ENCODE data around the gene CYTH1.
A peak's percentile ranks its signal among the peaks of the same experiment; 100 is the strongest.

CYTH1 gene

DNA sequence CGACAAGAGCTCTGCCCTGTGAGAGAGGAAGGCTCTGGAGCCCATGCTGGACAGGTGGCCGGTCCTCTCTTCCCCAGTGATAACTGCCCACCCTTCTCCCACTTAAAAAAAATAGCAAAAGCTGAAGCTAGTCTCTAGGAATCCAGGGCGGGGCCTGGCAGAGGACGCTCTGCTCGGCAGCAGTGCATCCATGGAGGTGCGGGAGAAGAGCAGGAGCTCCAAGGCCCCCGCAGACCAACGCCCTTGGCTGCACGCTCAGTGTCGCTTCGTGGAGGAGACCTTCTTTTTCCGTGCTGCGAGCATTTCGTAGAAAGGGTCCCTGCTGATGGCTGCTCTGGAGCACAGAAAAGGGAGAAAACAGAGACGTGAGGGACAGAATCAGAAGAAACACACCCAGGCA is 106.2 kb downstream of the CYTH1 start:
- TF ChIP-seq CTCF (IDR thresholded peaks at IDR 0.05; ENCODE audit: low read depth, low read length): no peak
- no peak overlapping the region for H3K27ac ChIP-seq
- no peak for DNase-seq
- peaks cover 90% of the 10 kb centered on the region for H3K36me3 ChIP-seq
- H3K9me3 ChIP-seq (ENCODE audit: severe bottlenecking): no peaks in the 10 kb centered on the region
- no peaks in the 10 kb centered on the region for H3K27me3 ChIP-seq (ENCODE audit: insufficient read depth, low read depth, severe bottlenecking)
- H3K4me3 ChIP-seq (ENCODE audit: low read depth, low read length): no peak overlapping the region

DNA sequence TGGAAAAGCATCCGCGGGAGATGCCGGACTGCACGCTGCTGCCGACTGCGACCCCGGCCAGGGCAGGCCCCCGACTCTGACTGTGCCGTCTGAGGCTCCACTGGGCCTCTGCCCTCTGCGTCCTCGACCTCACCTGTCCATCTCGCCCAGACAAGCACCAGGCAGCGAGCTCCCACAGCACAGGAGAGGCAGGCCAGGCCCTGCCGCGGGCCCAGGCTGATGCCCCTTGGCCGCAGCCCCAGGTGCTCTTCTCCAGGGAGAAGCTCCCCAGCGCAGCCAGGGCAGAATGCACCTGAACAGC is 106.8 kb downstream of the CYTH1 start:
- Histone ChIP-seq H3K36me3 (peaks cover 85% of the 10 kb centered on the region), H3K4me3 (ENCODE audit: low read depth, low read length) (no peak overlapping the region), H3K9me3 (ENCODE audit: severe bottlenecking) (no peaks in the 10 kb centered on the region), H3K27ac (no peak overlapping the region), H3K27me3 (ENCODE audit: insufficient read depth, low read depth, severe bottlenecking) (no peaks in the 10 kb centered on the region)
- TF ChIP-seq CTCF (IDR thresholded peaks at IDR 0.05; ENCODE audit: low read depth, low read length): no peak
- DNase-seq: peak; percentile 8

DNA sequence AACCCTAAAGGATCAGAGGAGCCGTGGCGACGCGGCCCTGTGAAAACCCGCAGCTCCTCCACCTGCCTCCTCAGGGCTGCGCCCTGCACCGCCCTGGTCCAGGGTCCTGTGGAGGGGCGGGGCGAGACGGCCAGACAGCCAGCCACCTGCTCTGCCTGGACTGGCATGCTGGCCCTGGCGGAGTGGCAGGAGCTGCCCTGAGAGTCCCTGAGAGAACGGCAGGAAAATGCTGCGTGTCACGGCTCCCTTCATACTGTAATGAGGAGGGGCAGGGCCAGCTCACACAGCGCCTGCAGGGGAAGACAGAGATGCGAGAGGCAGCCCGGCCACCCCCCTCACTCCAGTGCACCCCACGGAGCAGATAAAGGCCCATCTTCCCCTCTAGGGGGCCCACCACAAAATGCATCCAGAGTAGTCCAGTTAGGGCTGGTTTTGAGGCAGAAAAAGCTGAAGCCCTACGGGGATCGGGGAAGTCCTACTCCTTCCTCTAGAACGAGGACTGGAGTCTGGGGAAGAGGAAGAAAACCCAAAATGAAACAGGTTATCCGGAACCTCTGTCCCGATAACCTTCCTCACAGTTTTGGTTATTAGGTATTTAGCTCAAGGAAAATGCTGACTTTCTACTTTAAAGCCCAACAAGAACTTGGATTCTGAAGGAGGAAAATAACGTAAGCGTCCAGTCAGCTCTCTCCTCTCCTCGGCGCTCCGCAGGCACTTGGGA is 107.3 kb downstream of the CYTH1 start:
- H3K9me3 ChIP-seq (ENCODE audit: severe bottlenecking): no peaks in the 10 kb centered on the region
- DNase-seq: no peak
- no peak overlapping the region for H3K4me3 ChIP-seq (ENCODE audit: low read depth, low read length)
- H3K27ac ChIP-seq: no peak overlapping the region
- no peaks in the 10 kb centered on the region for H3K27me3 ChIP-seq (ENCODE audit: insufficient read depth, low read depth, severe bottlenecking)
- TF ChIP-seq CTCF (IDR thresholded peaks at IDR 0.05; ENCODE audit: low read depth, low read length): peak; percentile 32; the same call in 1 of the 2 replicates
- peaks cover 81% of the 10 kb centered on the region for H3K36me3 ChIP-seq

GRCh38 chr17:78674156-78674555 is 107.9 kb downstream of the CYTH1 start:
- no peaks in the 10 kb centered on the region for H3K27me3 ChIP-seq (ENCODE audit: insufficient read depth, low read depth, severe bottlenecking)
- peaks cover 75% of the 10 kb centered on the region for H3K36me3 ChIP-seq
- H3K27ac ChIP-seq: no peak overlapping the region
- no peak for DNase-seq
- no peak overlapping the region for H3K4me3 ChIP-seq (ENCODE audit: low read depth, low read length)
- no peak for TF ChIP-seq CTCF (IDR thresholded peaks at IDR 0.05; ENCODE audit: low read depth, low read length)
- no peaks in the 10 kb centered on the region for H3K9me3 ChIP-seq (ENCODE audit: severe bottlenecking)

DNA sequence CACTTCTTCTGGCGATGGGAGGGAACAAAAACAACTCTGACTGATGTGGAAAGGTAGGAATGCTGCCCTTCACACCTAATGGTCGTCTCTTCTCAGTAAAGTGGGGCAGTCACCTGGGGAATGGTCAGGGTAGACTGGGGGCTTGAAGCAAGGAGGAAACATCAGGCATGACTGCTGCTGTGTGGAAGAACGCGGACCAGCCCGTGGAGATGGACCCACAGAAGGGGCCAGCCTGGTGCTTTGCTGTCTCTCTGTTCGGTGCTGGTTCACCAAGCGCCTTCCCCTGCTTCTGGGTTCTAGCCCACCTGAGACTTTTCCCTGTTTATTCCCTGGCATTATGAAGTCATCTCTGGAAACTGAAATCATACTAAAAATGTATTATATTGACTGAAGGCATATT is 108.7 kb downstream of the CYTH1 start:
- no peak overlapping the region for H3K4me3 ChIP-seq (ENCODE audit: low read depth, low read length)
- no peak overlapping the region; the same call in 1 of the 2 replicates for H3K27ac ChIP-seq
- no peak for DNase-seq
- TF ChIP-seq CTCF (IDR thresholded peaks at IDR 0.05; ENCODE audit: low read depth, low read length): no peak
- H3K36me3 ChIP-seq: peaks cover 67% of the 10 kb centered on the region
- H3K9me3 ChIP-seq (ENCODE audit: severe bottlenecking): no peaks in the 10 kb centered on the region
- H3K27me3 ChIP-seq (ENCODE audit: insufficient read depth, low read depth, severe bottlenecking): no peaks in the 10 kb centered on the region

GRCh38 chr17:78672871-78673371 is 109.2 kb downstream of the CYTH1 start:
- Histone ChIP-seq H3K27ac (no peak overlapping the region), H3K27me3 (ENCODE audit: insufficient read depth, low read depth, severe bottlenecking) (no peaks in the 10 kb centered on the region), H3K9me3 (ENCODE audit: severe bottlenecking) (no peaks in the 10 kb centered on the region), H3K36me3 (peaks cover 66% of the 10 kb centered on the region), H3K4me3 (ENCODE audit: low read depth, low read length) (no peak overlapping the region)
- no peak for TF ChIP-seq CTCF (IDR thresholded peaks at IDR 0.05; ENCODE audit: low read depth, low read length)
- DNase-seq: no peak
